HG02610 (cell line): Measurements from ENCODE around the gene MLXIP.
A peak's percentile ranks its signal among the peaks of the same experiment; 100 is the strongest.
"Not testable (repeated sequence)": the region's sequence is repeated elsewhere in the genome, so short reads cannot be mapped to it uniquely, and the experiment has no call there.

Experiments used
- ATAC-seq: cut with Tn5 transposase; IDR thresholded peaks from one replicate; pipeline ENCODE4 v1.9.1; 2021; ENCODE audit warnings: mild to moderate bottlenecking, moderate library complexity; ENCODE audit not compliant: unreplicated experiment

The MLXIP gene

GRCh38 chr12:122174155-122174845, 95.7 kb downstream of the MLXIP start, which contains the start of gene IL31:
Gene IL31, minus strand, starts transcription at chr12:122174221. Its CDS starts 49 bp downstream, at chr12:122174172.
- ATAC-seq, result no peak

GRCh38 chr12:122176473-122176872, 97.9 kb downstream of the MLXIP start:
- ATAC-seq, result not testable (repeated sequence)

GRCh38 chr12:122182887-122183587, 104.5 kb downstream of the MLXIP start, which contains the start of gene LRRC43:
Gene LRRC43, plus strand, starts transcription at chr12:122183123. Its CDS starts 22 bp downstream, at chr12:122183145.
- no peak for ATAC-seq

DNA sequence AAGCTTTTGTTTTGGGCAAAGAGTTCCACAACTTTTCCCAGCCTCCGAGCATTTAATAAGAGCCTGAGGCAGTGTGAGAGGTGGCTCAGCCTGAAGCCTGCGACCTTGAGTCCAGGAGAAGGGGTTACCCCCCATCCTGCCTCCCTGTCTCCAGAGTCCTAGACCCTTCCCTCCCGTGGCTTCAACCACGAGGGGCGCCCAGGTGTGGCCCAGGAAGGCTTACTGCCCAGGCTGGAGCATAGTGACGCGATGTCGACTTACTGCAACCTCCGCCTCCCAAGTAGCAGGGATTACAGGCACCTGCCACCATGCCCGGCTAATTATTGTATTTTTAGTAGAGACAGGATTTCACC, 105.0 kb downstream of the MLXIP start:
- no peak for ATAC-seq

- no peak for ATAC-seq
Measured at GRCh38 chr12:122184517-122184916, 106.0 kb downstream of the MLXIP start.

DNA sequence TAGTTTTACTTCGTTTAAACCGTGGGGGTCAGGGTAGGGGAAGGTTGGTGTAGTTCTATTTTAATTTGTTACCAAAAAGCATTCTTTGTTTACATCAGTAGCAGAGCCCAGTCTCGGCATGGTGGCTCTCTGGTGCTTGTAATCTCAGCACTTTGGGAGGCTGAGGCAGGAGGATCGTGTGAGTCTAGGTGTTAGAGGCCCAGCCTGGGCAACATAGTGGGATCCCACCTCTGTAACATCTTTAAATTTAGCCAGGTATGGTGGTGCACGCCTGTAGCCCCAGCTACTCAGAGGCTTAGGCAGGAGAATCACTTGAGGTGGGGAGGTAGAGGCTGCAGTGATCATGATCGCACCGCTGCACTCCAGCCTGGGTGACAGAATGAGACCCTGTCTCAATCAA, 106.5 kb downstream of the MLXIP start:
- no peak for ATAC-seq

GRCh38 chr12:122185494-122186082, 107.0 kb downstream of the MLXIP start:
- no peak for ATAC-seq

- ATAC-seq, result no peak
Measured at GRCh38 chr12:122187466-122187865, 108.9 kb downstream of the MLXIP start.

GRCh38 chr12:122189626-122190475, 111.3 kb downstream of the MLXIP start:
- no peak for ATAC-seq

DNA sequence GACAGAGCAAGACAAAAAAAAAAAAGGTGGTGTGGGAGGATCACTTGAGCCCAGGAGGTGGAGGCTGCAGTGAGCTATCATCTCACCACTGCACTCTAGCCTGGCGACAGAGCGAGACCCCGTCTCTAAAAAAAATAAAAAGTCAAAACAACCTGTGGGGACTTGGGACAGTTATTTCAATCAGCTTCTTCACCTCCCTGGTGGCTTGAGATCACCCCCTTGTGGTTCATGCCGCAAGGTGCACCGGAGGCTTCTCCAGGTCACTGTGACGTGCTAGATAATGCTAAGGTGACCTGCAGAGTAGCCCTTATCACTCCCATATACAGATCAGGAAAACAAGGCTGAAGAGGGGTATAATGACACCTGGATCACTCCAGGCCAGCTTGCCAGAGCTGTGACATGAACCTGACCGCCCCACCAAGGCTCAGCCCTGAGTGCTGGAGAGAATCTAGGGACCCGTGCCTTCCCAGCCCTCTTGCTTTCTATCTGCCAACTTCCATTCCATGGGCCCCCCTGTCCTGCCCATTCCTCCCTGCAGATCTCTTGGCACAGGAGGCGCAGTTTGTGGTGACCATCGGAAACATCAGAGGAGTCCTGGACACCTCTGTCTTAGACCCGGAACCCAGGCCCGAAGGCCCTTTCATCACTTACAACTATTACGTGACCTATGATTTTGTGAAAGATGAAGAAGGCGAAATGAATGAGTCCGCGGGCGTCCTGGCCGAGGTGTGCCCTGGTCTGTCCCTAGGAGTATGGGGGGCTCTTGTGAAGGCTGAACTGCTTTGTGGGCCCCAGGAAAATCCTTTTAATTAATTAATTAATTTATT, 112.5 kb downstream of the MLXIP start:
- peak; percentile 45 for ATAC-seq

DNA sequence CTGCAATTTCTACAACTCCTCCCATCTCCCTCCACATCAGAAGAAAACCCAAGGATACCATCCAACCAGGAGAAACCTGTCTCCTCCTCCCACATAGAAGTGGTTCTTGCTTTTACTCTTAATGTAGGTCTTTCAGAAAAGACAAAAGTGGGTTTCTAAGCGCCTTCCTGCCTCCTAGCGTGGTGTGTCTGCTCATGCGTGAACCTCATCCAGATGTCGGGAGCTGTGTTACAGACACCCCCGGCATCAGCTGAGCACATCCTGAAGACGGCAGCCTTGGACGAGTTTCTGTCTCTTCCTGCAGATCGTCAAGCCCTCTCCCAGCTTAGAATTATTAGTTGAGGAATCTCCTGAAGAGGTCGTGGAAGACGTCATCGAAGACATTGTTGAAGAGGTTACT, 113.9 kb downstream of the MLXIP start:
- ATAC-seq, result no peak

GRCh38 chr12:122194804-122195203, 116.2 kb downstream of the MLXIP start:
- ATAC-seq, result no peak

DNA sequence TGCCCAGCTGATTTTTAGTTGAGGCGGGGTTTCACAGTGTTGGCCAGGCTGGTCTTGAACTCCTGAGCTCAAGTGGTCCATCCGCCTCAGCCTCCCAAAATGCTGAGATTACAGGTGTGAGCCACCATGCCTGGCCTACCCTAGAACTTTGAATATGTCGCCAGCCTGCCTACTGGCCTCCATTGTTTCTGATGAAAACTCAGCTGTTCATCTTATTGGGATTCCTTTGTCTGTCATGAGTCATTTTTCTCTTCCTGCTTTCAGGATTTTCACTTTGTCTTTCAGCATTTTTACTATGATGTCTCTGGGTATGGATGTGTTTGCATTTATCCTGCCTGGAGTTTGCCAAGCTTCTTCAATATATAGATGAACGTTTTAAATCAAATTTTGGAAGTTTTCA, 116.8 kb downstream of the MLXIP start:
- ATAC-seq, result no peak
